ENCODE data around the gene ALDH4A1. TPM values are rescaled to one million over a fixed set of nuclear protein-coding genes. Genes with fewer than 3 reads are reported as not detected.

ALDH4A1 gene
- total and polyA plus RNA-seq, 7 donors: 19.5 to 81.1 (median 31.9) TPM

GRCh38 chr1:18884727-18885126 is 17.6 kb downstream of the ALDH4A1 start:
- ATAC-seq (no peak), DNase-seq (no peak)
- H3K27me3 ChIP-seq (ENCODE audit: insufficient read depth in 3 of 3, low read length in 2 of 3): no peaks in the 10 kb centered on the region
- 35 to 46% (median 42%) methylated on average over 6 of the region's 6 CpGs for WGBS, 3 donors
- H3K27ac ChIP-seq: no peak overlapping the region
- H3K36me3 ChIP-seq (ENCODE audit: insufficient read depth in 1 of 2, low read depth in 1 of 2): peaks cover 0 to 48% of the 10 kb centered on the region in 2 donors
- H3K9me3 ChIP-seq: no peaks in the 10 kb centered on the region
- peaks cover 33% of the 10 kb centered on the region for H3K4me1 ChIP-seq
- no peak for TF ChIP-seq CTCF (IDR thresholded peaks at IDR 0.05)
- intact Hi-C loops (cut with DNase I): no loop called here
- H3K4me3 ChIP-seq: no peak overlapping the region

- ATAC-seq: no peak
- Histone ChIP-seq H3K4me3 (no peak overlapping the region), H3K27me3 (ENCODE audit: insufficient read depth in 3 of 3, low read length in 2 of 3) (no peaks in the 10 kb centered on the region), H3K27ac (no peak overlapping the region), H3K36me3 (ENCODE audit: insufficient read depth in 1 of 2, low read depth in 1 of 2) (peaks cover 0 to 45% of the 10 kb centered on the region in 2 donors), H3K9me3 (no peaks in the 10 kb centered on the region), H3K4me1 (peaks cover 33% of the 10 kb centered on the region)
- intact Hi-C loops (cut with DNase I): no loop called here
- WGBS, 3 donors: 40 to 54% (median 47%) methylated on average over 4 of the region's 4 CpGs
- no peak for TF ChIP-seq CTCF (IDR thresholded peaks at IDR 0.05)
- no peak for DNase-seq
These were observed 18.0 kb downstream of the ALDH4A1 start for GRCh38 chr1:18884419-18884717.

- no peak overlapping the region for H3K4me3 ChIP-seq
- H3K36me3 ChIP-seq (ENCODE audit: insufficient read depth in 1 of 2, low read depth in 1 of 2): peaks cover 0 to 43% of the 10 kb centered on the region in 2 donors
- H3K4me1 ChIP-seq: peaks cover 33% of the 10 kb centered on the region
- TF ChIP-seq CTCF (IDR thresholded peaks at IDR 0.05): peak; percentile 93
- ATAC-seq: peak; percentile 58 to 81 (median 70)
- intact Hi-C loops (cut with DNase I): no loop called here
- no peaks in the 10 kb centered on the region for H3K9me3 ChIP-seq
- WGBS, 3 donors: 34 to 55% (median 34%) methylated on average over 14 of the region's 14 CpGs
- no peaks in the 10 kb centered on the region for H3K27me3 ChIP-seq (ENCODE audit: insufficient read depth in 3 of 3, low read length in 2 of 3)
- peak; percentile 77 to 89 for DNase-seq
- no peak overlapping the region for H3K27ac ChIP-seq
These were observed 18.5 kb downstream of the ALDH4A1 start for GRCh38 chr1:18883636-18884418.

GRCh38 chr1:18883079-18883478 is 19.3 kb downstream of the ALDH4A1 start:
- intact Hi-C loops (cut with DNase I): no loop called here
- no peak for DNase-seq

More at GRCh38 chr1:18883079-18883478, 19.3 kb downstream of the ALDH4A1 start:
- Histone ChIP-seq H3K9me3 (no peaks in the 10 kb centered on the region), H3K4me3 (no peak overlapping the region), H3K36me3 (ENCODE audit: insufficient read depth in 1 of 2, low read depth in 1 of 2) (peaks cover 0 to 36% of the 10 kb centered on the region in 2 donors), H3K27me3 (ENCODE audit: insufficient read depth in 3 of 3, low read length in 2 of 3) (no peaks in the 10 kb centered on the region), H3K4me1 (peaks cover 33% of the 10 kb centered on the region), H3K27ac (peak overlapping the region; percentile 56)
- no peak for ATAC-seq
- WGBS, 3 donors: 94 to 97% (median 96%) methylated on average over 19 to 23 of the region's 23 CpGs
- TF ChIP-seq CTCF (IDR thresholded peaks at IDR 0.05): no peak
